Stimulated activated CD8-positive, alpha-beta memory T cell treated with anti-CD3 and anti-CD28 coated beads, Interleukin-15, amount 100 ng/mL, for 1 hour (primary cell): ENCODE results near the gene SYNPR.

ENCODE experiments used
- DNase-seq: peaks from one replicate; pipeline ENCODE4 v3.0.0-alpha.2; 2020; ENCODE audit warnings: low read depth

Gene SYNPR

GRCh38 chr3:63556401-63556800 is 278.3 kb downstream of the SYNPR start:
- DNase-seq: no peak

- no peak for DNase-seq
Observed at GRCh38 chr3:63557912-63558311, 279.8 kb downstream of the SYNPR start.

GRCh38 chr3:63559884-63560283 is 281.8 kb downstream of the SYNPR start:
- DNase-seq: no peak

- no peak for DNase-seq
Observed at GRCh38 chr3:63561879-63562278, 283.8 kb downstream of the SYNPR start.

GRCh38 chr3:63562323-63562722 is 284.2 kb downstream of the SYNPR start:
- DNase-seq: no peak

- DNase-seq: no peak
Observed at GRCh38 chr3:63563572-63563971, 285.5 kb downstream of the SYNPR start.

GRCh38 chr3:63565220-63565619 is 287.1 kb downstream of the SYNPR start:
- DNase-seq: no peak

GRCh38 chr3:63571682-63572081 is 293.6 kb downstream of the SYNPR start:
- no peak for DNase-seq

- no peak for DNase-seq
Observed at GRCh38 chr3:63576846-63577245, 298.7 kb downstream of the SYNPR start.

- no peak for DNase-seq
Observed at GRCh38 chr3:63578858-63579257, 300.8 kb downstream of the SYNPR start.

GRCh38 chr3:63580151-63580550 is 302.0 kb downstream of the SYNPR start:
- DNase-seq: no peak

GRCh38 chr3:63582943-63583500 is 304.9 kb downstream of the SYNPR start:
- DNase-seq: no peak

- DNase-seq: no peak
Observed at GRCh38 chr3:63584681-63585080, 306.6 kb downstream of the SYNPR start.

GRCh38 chr3:63585927-63586326 is 307.8 kb downstream of the SYNPR start:
- no peak for DNase-seq

- no peak for DNase-seq
Observed at GRCh38 chr3:63588895-63589294, 310.8 kb downstream of the SYNPR start.

- DNase-seq: no peak
Observed at GRCh38 chr3:63593779-63594178, 315.7 kb downstream of the SYNPR start.

- no peak for DNase-seq
Observed at GRCh38 chr3:63595221-63595620, 317.1 kb downstream of the SYNPR start.

- DNase-seq: no peak
Observed at GRCh38 chr3:63597019-63597418, 318.9 kb downstream of the SYNPR start.

GRCh38 chr3:63607716-63608115 is 329.6 kb downstream of the SYNPR start:
- no peak for DNase-seq

- no peak for DNase-seq
Observed at GRCh38 chr3:63609408-63609807, 331.3 kb downstream of the SYNPR start.

- no peak for DNase-seq
Observed at GRCh38 chr3:63609834-63610233, 331.7 kb downstream of the SYNPR start.

- DNase-seq: no peak
Observed at GRCh38 chr3:63611382-63611781, 333.3 kb downstream of the SYNPR start.

- no peak for DNase-seq
Observed at GRCh38 chr3:63613561-63613960, 335.5 kb downstream of the SYNPR start.

- DNase-seq: no peak
Observed at GRCh38 chr3:63617391-63617790, 339.3 kb downstream of the SYNPR start.
